Measurements from ENCODE around the gene AGPAT4.

Gene AGPAT4

GRCh38 chr6:161166176-161166575 lies 107.7 kb downstream of the AGPAT4 start:
- Mint-ChIP-seq H3K4me1 (peaks cover 27% of the 10 kb centered on the region), H3K9me3 (peaks cover 3% of the 10 kb centered on the region), H3K36me3 (no peaks in the 10 kb centered on the region), H3K4me3 (no peak overlapping the region), H3K27me3 (no peaks in the 10 kb centered on the region), H3K27ac (no peak overlapping the region)
- no peak for ATAC-seq

DNA sequence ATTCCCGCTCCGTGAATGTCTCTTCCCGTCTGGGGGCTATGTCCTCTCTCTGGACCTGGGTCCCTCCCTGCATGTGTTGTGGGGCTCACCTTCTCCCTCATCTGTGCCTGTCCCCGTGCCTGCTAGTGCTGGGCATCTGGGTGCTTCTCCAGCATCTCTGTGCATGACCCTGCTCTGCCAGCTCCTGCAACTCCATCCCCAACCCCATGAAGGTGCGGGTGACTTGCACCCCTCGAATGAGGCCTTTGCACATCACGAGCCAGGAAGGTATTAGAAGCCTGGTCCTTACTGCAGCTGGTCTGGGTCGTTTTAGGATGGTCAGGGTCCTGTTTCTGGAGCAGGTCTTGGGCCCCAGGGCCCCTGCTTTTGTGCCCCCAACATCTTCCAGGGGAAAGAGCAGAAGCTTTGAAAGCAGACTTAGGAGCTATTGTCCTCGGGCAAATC lies 109.7 kb downstream of the AGPAT4 start:
- ATAC-seq: no peak
- no peak overlapping the region for H3K4me3 Mint-ChIP-seq
- no peaks in the 10 kb centered on the region for H3K9me3 Mint-ChIP-seq
- peaks cover 8% of the 10 kb centered on the region for H3K4me1 Mint-ChIP-seq
- H3K27ac Mint-ChIP-seq: no peak overlapping the region
- H3K27me3 Mint-ChIP-seq: no peaks in the 10 kb centered on the region
- H3K36me3 Mint-ChIP-seq: peaks cover 5% of the 10 kb centered on the region

- Mint-ChIP-seq H3K9me3 (no peaks in the 10 kb centered on the region), H3K4me1 (peaks cover 2% of the 10 kb centered on the region), H3K4me3 (no peak overlapping the region)
Observed at GRCh38 chr6:161163466-161164181, 110.2 kb downstream of the AGPAT4 start.

GRCh38 chr6:161162722-161163121 lies 111.1 kb downstream of the AGPAT4 start:
- H3K4me1 Mint-ChIP-seq: no peaks in the 10 kb centered on the region
- peaks cover 12% of the 10 kb centered on the region for H3K36me3 Mint-ChIP-seq
- H3K27ac Mint-ChIP-seq: no peak overlapping the region
- no peaks in the 10 kb centered on the region for H3K27me3 Mint-ChIP-seq
- H3K4me3 Mint-ChIP-seq: no peak overlapping the region
- ATAC-seq: no peak
- H3K9me3 Mint-ChIP-seq: peaks cover 6% of the 10 kb centered on the region

More at GRCh38 chr6:161163466-161164181, 110.2 kb downstream of the AGPAT4 start:
- no peak for ATAC-seq
- Mint-ChIP-seq H3K27ac (no peak overlapping the region), H3K36me3 (peaks cover 5% of the 10 kb centered on the region), H3K27me3 (no peaks in the 10 kb centered on the region)

DNA sequence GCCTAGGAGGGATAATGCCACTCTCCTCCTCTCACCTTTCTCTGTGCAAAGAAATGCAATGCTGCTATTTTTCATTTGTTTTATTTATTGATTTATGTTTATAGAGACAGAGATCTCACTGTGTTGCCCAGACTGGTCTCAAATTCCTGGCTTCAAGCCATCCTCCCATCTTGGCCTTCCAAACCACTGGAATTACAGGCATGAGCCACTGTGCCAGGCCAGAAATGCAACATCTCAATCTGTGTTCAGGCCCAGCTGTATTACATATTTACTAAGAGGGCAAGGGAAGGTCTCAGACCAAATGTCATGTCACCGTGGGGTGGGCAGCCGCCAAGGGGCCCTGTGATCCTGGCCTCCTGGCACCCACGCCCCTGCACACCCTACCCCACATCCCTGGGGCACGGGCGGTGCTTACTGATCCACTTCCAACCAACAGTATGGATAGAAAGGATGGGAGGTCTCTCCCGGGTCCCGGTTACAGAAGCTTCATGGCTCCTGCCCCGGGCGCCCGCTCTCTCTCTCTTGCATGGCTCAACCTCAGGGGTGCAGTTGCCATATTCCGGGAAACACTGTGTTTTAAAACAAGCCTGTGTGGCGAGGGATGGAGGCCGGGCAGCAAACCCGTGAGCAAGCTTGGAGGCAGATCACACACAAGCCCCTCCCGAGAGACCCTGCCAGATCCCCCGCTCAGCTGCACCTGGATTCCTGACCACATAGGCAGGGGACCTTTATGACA lies 111.8 kb downstream of the AGPAT4 start:
- ATAC-seq: no peak
- Mint-ChIP-seq H3K27me3 (no peaks in the 10 kb centered on the region), H3K4me3 (no peak overlapping the region), H3K36me3 (peaks cover 15% of the 10 kb centered on the region), H3K9me3 (peaks cover 6% of the 10 kb centered on the region), H3K27ac (no peak overlapping the region), H3K4me1 (no peaks in the 10 kb centered on the region)

DNA sequence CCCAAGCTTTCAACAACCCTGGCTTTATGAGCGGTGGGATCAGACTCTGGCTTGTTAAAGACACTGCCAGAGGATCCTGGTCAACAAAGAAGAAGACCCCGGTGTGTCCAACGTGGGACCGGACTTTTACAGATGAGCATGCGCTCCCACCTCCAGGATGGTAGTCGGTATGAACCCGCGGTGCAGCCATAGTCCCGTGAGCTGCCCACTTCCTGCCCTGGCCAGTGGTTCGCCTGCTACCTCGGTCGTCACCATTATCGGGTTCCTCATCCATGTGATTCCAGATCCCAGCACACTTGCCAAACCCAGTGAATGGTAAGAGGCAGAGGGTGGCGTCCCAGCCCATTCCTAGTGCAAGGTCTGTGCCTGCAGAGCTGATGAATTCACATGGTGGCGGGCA lies 112.7 kb downstream of the AGPAT4 start:
- Mint-ChIP-seq H3K4me3 (no peak overlapping the region), H3K27ac (no peak overlapping the region), H3K36me3 (peaks cover 15% of the 10 kb centered on the region), H3K4me1 (no peaks in the 10 kb centered on the region), H3K27me3 (no peaks in the 10 kb centered on the region), H3K9me3 (peaks cover 6% of the 10 kb centered on the region)
- ATAC-seq: no peak

DNA sequence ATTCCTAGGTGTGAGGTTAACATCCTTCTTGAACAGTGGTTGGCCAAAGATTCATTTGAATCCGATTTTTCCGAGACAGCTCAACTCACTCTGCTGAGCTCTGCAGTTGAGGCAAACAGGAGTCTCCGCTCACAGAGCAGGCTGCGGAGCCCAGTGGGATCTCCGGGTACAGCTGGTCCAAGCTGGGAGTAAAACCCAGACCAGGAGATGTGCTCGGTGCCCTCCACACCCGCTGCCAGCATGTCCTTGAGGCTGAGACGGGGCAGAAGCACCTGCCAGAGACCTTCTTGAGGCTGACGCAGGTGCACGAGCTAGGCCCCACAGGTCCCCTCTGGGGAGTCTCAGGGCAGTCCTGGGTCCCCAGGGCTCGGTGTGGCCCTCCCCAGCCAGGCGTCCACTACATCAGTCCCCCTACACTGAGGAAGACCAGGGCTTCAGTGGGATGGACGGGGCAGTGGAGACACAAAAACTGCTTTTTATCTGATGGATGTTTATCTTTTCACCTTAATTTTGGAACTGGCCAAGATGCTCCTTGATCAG lies 119.0 kb downstream of the AGPAT4 start:
- H3K4me3 Mint-ChIP-seq: no peak overlapping the region
- no peaks in the 10 kb centered on the region for H3K4me1 Mint-ChIP-seq
- H3K27ac Mint-ChIP-seq: no peak overlapping the region
- H3K9me3 Mint-ChIP-seq: peaks cover 6% of the 10 kb centered on the region
- no peak for ATAC-seq
- H3K36me3 Mint-ChIP-seq: peaks cover 14% of the 10 kb centered on the region
- H3K27me3 Mint-ChIP-seq: no peaks in the 10 kb centered on the region

DNA sequence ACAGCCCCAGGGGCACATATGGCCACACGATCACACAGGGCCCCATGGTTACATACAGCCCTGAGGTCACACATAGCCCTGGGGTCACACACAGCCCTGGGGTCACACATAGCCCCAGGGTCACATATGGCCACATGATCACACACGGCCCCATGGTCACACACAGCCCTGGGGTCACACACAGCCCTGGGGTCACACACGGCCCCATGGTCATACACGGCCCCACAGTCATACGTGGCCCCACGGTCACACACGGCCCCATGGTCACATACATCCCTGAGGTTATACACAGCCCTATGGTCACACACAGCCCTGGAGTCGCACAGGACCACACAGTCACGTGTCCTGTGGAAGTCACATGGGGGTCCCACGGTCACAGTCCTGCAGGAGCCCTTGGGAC lies 120.1 kb downstream of the AGPAT4 start:
- ATAC-seq: no peak
- no peaks in the 10 kb centered on the region for H3K4me1 Mint-ChIP-seq
- H3K36me3 Mint-ChIP-seq: peaks cover 14% of the 10 kb centered on the region
- H3K27ac Mint-ChIP-seq: no peak overlapping the region
- H3K4me3 Mint-ChIP-seq: no peak overlapping the region
- H3K9me3 Mint-ChIP-seq: peaks cover 6% of the 10 kb centered on the region
- no peaks in the 10 kb centered on the region for H3K27me3 Mint-ChIP-seq

DNA sequence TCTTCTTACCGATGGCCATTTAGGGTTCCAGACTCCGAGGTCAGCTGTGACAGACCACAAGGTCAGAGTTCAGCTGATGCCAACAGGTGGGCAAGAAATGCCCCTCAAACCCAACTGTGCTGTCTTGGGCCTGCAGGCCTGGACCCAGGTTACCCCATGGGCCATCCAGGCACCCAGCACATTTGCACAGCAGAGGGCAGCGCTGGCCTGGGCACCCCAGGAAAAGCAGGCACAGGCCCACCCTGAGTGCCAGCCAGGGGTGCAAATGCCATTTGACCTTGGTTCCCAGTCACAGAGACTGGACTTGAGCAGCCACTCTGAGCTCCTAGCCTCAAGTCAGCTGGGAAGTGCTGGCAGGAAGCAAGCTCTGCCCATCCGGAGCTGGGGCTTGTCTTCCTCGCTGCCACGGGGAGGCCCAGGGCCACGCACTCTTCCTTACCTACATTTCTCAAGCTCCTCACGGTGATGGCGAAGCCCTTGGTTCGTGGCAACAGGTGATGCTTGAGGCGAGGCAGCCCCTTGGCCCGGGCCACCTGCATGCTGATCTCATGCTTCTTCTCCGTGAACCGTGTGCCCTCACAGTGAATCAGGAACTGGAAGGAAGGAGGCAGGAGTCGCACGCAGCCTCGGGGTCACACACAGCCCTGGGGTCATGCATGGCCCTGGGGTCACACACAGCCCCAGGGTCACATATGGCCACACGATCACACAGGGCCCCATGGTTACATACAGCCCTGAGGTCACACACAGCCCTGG lies 120.8 kb downstream of the AGPAT4 start:
- Mint-ChIP-seq H3K4me3 (no peak overlapping the region), H3K27ac (no peak overlapping the region), H3K27me3 (no peaks in the 10 kb centered on the region), H3K36me3 (peaks cover 11% of the 10 kb centered on the region), H3K4me1 (no peaks in the 10 kb centered on the region), H3K9me3 (peaks cover 4% of the 10 kb centered on the region)
- ATAC-seq: no peak

DNA sequence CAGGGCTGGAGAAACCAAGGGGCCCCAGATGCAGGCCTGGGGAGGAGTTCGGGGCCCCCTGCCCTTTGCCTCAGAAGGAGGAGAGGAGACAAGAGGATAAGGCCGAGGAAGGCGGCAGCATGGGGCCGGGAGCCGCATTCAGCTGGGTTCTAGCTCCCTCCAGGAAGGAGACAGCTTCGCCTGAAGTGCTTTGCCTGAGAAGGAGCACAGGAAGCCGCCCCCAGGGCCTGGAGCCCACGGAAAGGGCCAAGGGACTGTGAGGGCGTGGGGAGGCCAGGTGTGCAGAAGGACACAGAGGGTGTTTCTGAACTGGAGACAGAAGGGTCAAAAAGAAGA lies 121.4 kb downstream of the AGPAT4 start:
- Mint-ChIP-seq H3K27me3 (no peaks in the 10 kb centered on the region), H3K4me3 (no peak overlapping the region), H3K27ac (no peak overlapping the region), H3K36me3 (peaks cover 5% of the 10 kb centered on the region), H3K9me3 (no peaks in the 10 kb centered on the region), H3K4me1 (no peaks in the 10 kb centered on the region)
- no peak for ATAC-seq

- no peak for ATAC-seq
- Mint-ChIP-seq H3K36me3 (peaks cover 4% of the 10 kb centered on the region), H3K27ac (no peak overlapping the region), H3K27me3 (no peaks in the 10 kb centered on the region), H3K4me3 (no peak overlapping the region), H3K9me3 (no peaks in the 10 kb centered on the region), H3K4me1 (no peaks in the 10 kb centered on the region)
Observed at GRCh38 chr6:161151660-161152526, 122.0 kb downstream of the AGPAT4 start.

DNA sequence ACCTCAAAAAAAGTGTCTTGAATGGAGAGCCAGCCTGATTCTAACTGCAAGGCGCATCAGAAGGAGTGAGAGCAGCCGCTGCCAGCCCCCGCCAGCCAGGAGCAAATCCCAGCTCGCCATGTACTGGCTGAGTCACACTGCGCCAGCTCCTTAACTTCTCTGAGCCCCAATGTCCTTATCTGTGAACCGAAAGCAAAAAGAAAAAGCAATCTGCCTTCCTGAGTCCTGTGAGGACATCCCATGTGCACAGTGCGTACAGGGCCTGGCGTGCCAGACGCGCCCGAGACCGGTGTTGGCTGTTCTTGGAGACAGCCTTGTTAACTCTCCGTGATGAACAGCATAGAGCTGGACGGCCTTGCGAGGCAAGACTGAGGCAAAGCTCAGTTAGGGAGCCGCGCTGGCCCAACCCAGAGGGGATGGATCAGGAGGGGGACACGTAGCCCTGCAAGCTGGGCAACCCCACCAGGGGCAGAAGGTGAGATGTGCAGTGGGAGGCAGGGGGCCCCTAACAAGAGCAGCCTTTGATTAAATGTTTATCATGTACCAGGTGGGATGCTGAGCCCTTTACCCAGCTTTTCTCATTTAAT lies 122.7 kb downstream of the AGPAT4 start:
- peaks cover 4% of the 10 kb centered on the region for H3K36me3 Mint-ChIP-seq
- H3K9me3 Mint-ChIP-seq: no peaks in the 10 kb centered on the region
- no peak overlapping the region for H3K27ac Mint-ChIP-seq
- no peaks in the 10 kb centered on the region for H3K27me3 Mint-ChIP-seq
- ATAC-seq: no peak
- H3K4me3 Mint-ChIP-seq: no peak overlapping the region
- H3K4me1 Mint-ChIP-seq: no peaks in the 10 kb centered on the region

DNA sequence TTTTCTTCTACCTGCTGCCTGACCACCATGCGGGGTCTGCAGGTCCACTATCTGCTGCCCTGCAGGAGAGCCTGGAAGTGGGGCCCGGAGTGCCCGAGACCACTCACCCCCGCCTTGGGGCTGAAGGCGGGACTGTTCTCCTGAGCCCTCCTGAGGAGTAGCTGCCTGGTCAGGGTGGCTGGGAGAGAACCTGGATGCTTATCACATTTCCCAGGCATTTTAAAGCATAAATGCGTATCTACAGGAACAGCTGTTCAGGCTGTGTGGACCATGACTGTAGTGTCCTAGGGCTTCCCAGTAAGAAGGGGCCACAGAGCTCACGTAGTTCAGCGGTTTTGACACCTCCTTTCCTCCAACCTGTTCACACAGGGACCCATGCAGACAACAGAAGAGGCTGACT lies 123.3 kb downstream of the AGPAT4 start:
- H3K27ac Mint-ChIP-seq: no peak overlapping the region
- H3K9me3 Mint-ChIP-seq: no peaks in the 10 kb centered on the region
- H3K4me3 Mint-ChIP-seq: no peak overlapping the region
- H3K36me3 Mint-ChIP-seq: peaks cover 4% of the 10 kb centered on the region
- ATAC-seq: no peak
- no peaks in the 10 kb centered on the region for H3K27me3 Mint-ChIP-seq
- no peaks in the 10 kb centered on the region for H3K4me1 Mint-ChIP-seq

- peaks cover 4% of the 10 kb centered on the region for H3K36me3 Mint-ChIP-seq
- no peak overlapping the region for H3K4me3 Mint-ChIP-seq
- ATAC-seq: no peak
- H3K27me3 Mint-ChIP-seq: no peaks in the 10 kb centered on the region
- no peak overlapping the region for H3K27ac Mint-ChIP-seq
- no peaks in the 10 kb centered on the region for H3K4me1 Mint-ChIP-seq
- no peaks in the 10 kb centered on the region for H3K9me3 Mint-ChIP-seq
Observed at GRCh38 chr6:161150136-161150535, 123.7 kb downstream of the AGPAT4 start.
